IMR-90 (cell line): ENCODE data around the gene IDS. TPM values are rescaled to one million over a fixed set of nuclear protein-coding genes. Genes with fewer than 3 reads are reported as not detected.

Experiments
- ATAC-seq: fragments of 200-7000 bp; cut with Tn5 transposase; 2 replicates; pipeline ENCODE4 v1.9.1; 2020; ENCODE audit warnings: low read depth, mild to moderate bottlenecking, moderate library complexity
- BruUV-seq: library from RNA; stranded (reverse); fragments of 400-500 nt; replicated peaks from 2 replicates; lab custom pipeline; 2021; lab: Mats Ljungman, UMichigan
- CTCF ChIA-PET: fragments of 300-600 bp; formaldehyde crosslinking; extraction: SDS; loops from one replicate; lab custom pipeline; 2021; ENCODE audit warnings: antibody characterized with exemption; lab: Yijun Ruan, JAX
- POLR2A ChIA-PET: fragments of 300-600 bp; sonication (Branson Sonifier 250); formaldehyde crosslinking; loops from one replicate; lab custom pipeline; 2022; ENCODE audit warnings: antibody characterized with exemption; ENCODE audit not compliant: unreplicated experiment; lab: Charles Lee
- DNase-seq: peaks from one replicate; pipeline ENCODE4 v3.0.0; 2013
- H2AFZ ChIP-seq: replicated peaks from 2 replicates; pipeline ENCODE3; 2013; ENCODE audit warnings: low read length, mild to moderate bottlenecking; ENCODE audit not compliant: poor library complexity
- H2AK5ac ChIP-seq: 2 replicates; pipeline ENCODE4 v1.6.1; 2013; ENCODE audit warnings: low read depth, low read length, inconsistent platforms
- H2AK9ac ChIP-seq: replicated peaks from 2 replicates; pipeline ENCODE3; 2013; ENCODE audit warnings: mild to moderate bottlenecking, low read depth, low read length, moderate library complexity; ENCODE audit not compliant: poor library complexity
- H2BK120ac ChIP-seq: 2 replicates; pipeline ENCODE4 v1.6.1; 2013; ENCODE audit warnings: low read depth, low read length, inconsistent platforms
- H2BK15ac ChIP-seq: 3 replicates; pipeline ENCODE4 v1.6.1; 2013; ENCODE audit warnings: low read depth, low read length, inconsistent platforms
- H2BK20ac ChIP-seq: 2 replicates; pipeline ENCODE4 v1.6.1; 2013; ENCODE audit warnings: low read depth, mild to moderate bottlenecking, inconsistent platforms, low read length, moderate library complexity
- H2BK5ac ChIP-seq: 2 replicates; pipeline ENCODE4 v1.6.1; 2013; ENCODE audit warnings: mild to moderate bottlenecking, low read depth, low read length, inconsistent platforms; ENCODE audit not compliant: poor library complexity, severe bottlenecking
- H3K14ac ChIP-seq: replicated peaks from 2 replicates; pipeline ENCODE4 v1.6.1; 2013; ENCODE audit warnings: low read depth, low read length, inconsistent platforms
- H3K18ac ChIP-seq: 2 replicates; pipeline ENCODE4 v1.6.1; 2013; ENCODE audit warnings: low read depth, low read length, control low read depth
- H3K23ac ChIP-seq: 2 replicates; pipeline ENCODE4 v1.6.1; 2013; ENCODE audit warnings: low read depth, low read length, inconsistent platforms
- H3K27ac ChIP-seq: 2 replicates; pipeline ENCODE4 v1.5.1; 2013; ENCODE audit warnings: mild to moderate bottlenecking, control low read depth, low read length; ENCODE audit not compliant: insufficient read depth
- H3K27me3 ChIP-seq: 2 replicates; pipeline ENCODE4 v1.6.1; 2013; ENCODE audit warnings: low read length; ENCODE audit not compliant: control insufficient read depth, insufficient read depth
- H3K36me3 ChIP-seq: 2 replicates; pipeline ENCODE4 v1.6.1; 2013; ENCODE audit warnings: low read length, mixed read lengths; ENCODE audit not compliant: control insufficient read depth, insufficient read depth
- H3K4ac ChIP-seq: 2 replicates; pipeline ENCODE4 v1.6.1; 2013; ENCODE audit warnings: low read depth, low read length, inconsistent platforms
- H3K4me1 ChIP-seq: 2 replicates; pipeline ENCODE4 v1.6.1; 2013; ENCODE audit warnings: low read length, mixed read lengths; ENCODE audit not compliant: control insufficient read depth, insufficient read depth
- H3K4me2 ChIP-seq: 2 replicates; pipeline ENCODE4 v1.6.1; 2013; ENCODE audit warnings: low read depth, mild to moderate bottlenecking, control low read depth, low read length, moderate library complexity
- H3K4me3 ChIP-seq: 2 replicates; pipeline ENCODE4 v1.5.1; 2013; ENCODE audit warnings: low read depth, mild to moderate bottlenecking, control low read depth, low read length, moderate library complexity; ENCODE audit not compliant: insufficient read depth
- H3K56ac ChIP-seq: 2 replicates; pipeline ENCODE4 v1.6.1; 2013; ENCODE audit warnings: low read length, inconsistent platforms; ENCODE audit not compliant: insufficient read depth; ENCODE audit errors: extremely low read depth
- H3K79me1 ChIP-seq, 2 experiments: 2 replicates each; pipeline ENCODE4 v1.6.1; 2013; ENCODE audit warnings: low read length in 2 of 2, inconsistent platforms in 1 of 2, low read depth in 1 of 2
- H3K9ac ChIP-seq: 2 replicates; pipeline ENCODE4 v1.6.1; 2013; ENCODE audit warnings: low read depth, low read length, control low read depth
- H3K9me1 ChIP-seq: 2 replicates; pipeline ENCODE4 v1.6.1; 2013; ENCODE audit warnings: low read length, inconsistent platforms; ENCODE audit not compliant: insufficient read depth
- H3K9me3 ChIP-seq: 2 replicates; pipeline ENCODE4 v1.6.1; 2013; ENCODE audit warnings: low read length; ENCODE audit not compliant: control insufficient read depth, insufficient read depth
- H4K20me1 ChIP-seq: 2 replicates; pipeline ENCODE4 v1.6.1; 2013; ENCODE audit warnings: low read length, inconsistent platforms; ENCODE audit not compliant: insufficient read depth
- H4K5ac ChIP-seq: 2 replicates; pipeline ENCODE4 v1.6.1; 2013; ENCODE audit warnings: mild to moderate bottlenecking, low read depth, low read length, control low read depth
- H4K8ac ChIP-seq, 2 experiments: 2 replicates each; pipeline ENCODE4 v1.6.1; 2013; ENCODE audit warnings: low read depth in 2 of 2, low read length in 2 of 2, control low read depth in 1 of 2, inconsistent platforms in 1 of 2
- H4K91ac ChIP-seq: 2 replicates; pipeline ENCODE4 v1.6.1; 2013; ENCODE audit warnings: low read depth, low read length, inconsistent platforms; ENCODE audit not compliant: insufficient read depth
- CEBPB ChIP-seq: IDR thresholded peaks from 2 replicates; pipeline ENCODE4 v1.6.1; 2012; ENCODE audit warnings: low read depth, low read length, improper control_type of control experiment
- CHD1 ChIP-seq: IDR thresholded peaks from 2 replicates; pipeline ENCODE4 v1.6.1; 2012; ENCODE audit warnings: low read depth, low read length, improper control_type of control experiment
- FOS ChIP-seq: fragments of 150-350 bp; IDR thresholded peaks from 2 replicates; pipeline ENCODE4 v1.6.1; 2016; ENCODE audit warnings: low read depth, low read length
- MAFK ChIP-seq: IDR thresholded peaks from 2 replicates; pipeline ENCODE4 v1.6.1; 2012; ENCODE audit warnings: low read depth, low read length, improper control_type of control experiment
- MAZ ChIP-seq: IDR thresholded peaks from 2 replicates; pipeline ENCODE4 v1.6.1; 2012; ENCODE audit warnings: low read depth, mild to moderate bottlenecking, low read length, improper control_type of control experiment, moderate library complexity, borderline replicate concordance
- MXI1 ChIP-seq: IDR thresholded peaks from 2 replicates; pipeline ENCODE4 v1.6.1; 2012; ENCODE audit warnings: low read depth, mild to moderate bottlenecking, low read length, moderate library complexity, borderline replicate concordance
- RAD21 ChIP-seq: IDR thresholded peaks from 2 replicates; pipeline ENCODE4 v1.6.1; 2012; ENCODE audit warnings: low read length, improper control_type of control experiment
- RFX5 ChIP-seq: IDR thresholded peaks from 2 replicates; pipeline ENCODE4 v1.8.0; 2012; ENCODE audit warnings: low read depth, mild to moderate bottlenecking, low read length, moderate library complexity
- WGBS, 2 experiments: methylation state at CpG; one replicate each; pipeline versions ENCODE4 v1.1.5 to v1.1.7; 2013; ENCODE audit warnings: missing lambda C conversion rate in 2 of 2; ENCODE audit not compliant: insufficient read length in 1 of 2; ENCODE audit errors: extremely low coverage in 2 of 2; 5-methylcytosine and 5-hydroxymethylcytosine counted together
- dilution Hi-C: fragments of 300-500 bp; cut with HindIII; formaldehyde crosslinking; loops from one replicate; pipeline ENCODE4 v1.14.3; 2018; ENCODE audit warnings: low sequenced_read_pairs; ENCODE audit not compliant: unreplicated experiment
- in situ Hi-C: fragments of 300-500 bp; cut with MboI; formaldehyde crosslinking; loops from 3 replicates; pipeline ENCODE4 v1.14.3; 2019; ENCODE audit warnings: low sequenced_read_pairs, inconsistent platforms, mixed read lengths
- intact Hi-C: fragments of 100-400 bp; cut with micrococcal nuclease; formaldehyde crosslinking; loops from 2 replicates; pipeline ENCODE4 v1.10.0; 2022
- polyA plus RNA-seq, 3 experiments: library from polyadenylated mRNA; depleted of rRNA; stranded (reverse); fragments of >200 nt; gene quantifications; 2 replicates each; pipeline ENCODE4 v1.2.3, GENCODE V29; 2012; ENCODE audit warnings: low replicate concordance in 1 of 3
- total RNA-seq: library from RNA; depleted of rRNA; stranded (reverse); fragments of >200 nt; gene quantifications from 2 replicates; pipeline ENCODE4 v1.2.3, GENCODE V29; 2012
- TF ChIP-seq, protein P1 (sequence below): fragments of 150-350 bp; IDR thresholded peaks from 2 replicates; pipeline ENCODE4 v1.6.1; 2017; ENCODE audit warnings: mild to moderate bottlenecking, antibody characterized with exemption, low read length, low read depth
- TF ChIP-seq, protein P2 (sequence below): conservative IDR thresholded peaks from 2 replicates; pipeline ENCODE4 v1.5.1; 2012; ENCODE audit warnings: mild to moderate bottlenecking, low read depth, low read length, improper control_type of control experiment

IDS gene
- total and polyA plus RNA-seq, 2 of the 4 experiments (the other 2 are of a cell fraction), result 26.3 to 56.9 TPM

DNA sequence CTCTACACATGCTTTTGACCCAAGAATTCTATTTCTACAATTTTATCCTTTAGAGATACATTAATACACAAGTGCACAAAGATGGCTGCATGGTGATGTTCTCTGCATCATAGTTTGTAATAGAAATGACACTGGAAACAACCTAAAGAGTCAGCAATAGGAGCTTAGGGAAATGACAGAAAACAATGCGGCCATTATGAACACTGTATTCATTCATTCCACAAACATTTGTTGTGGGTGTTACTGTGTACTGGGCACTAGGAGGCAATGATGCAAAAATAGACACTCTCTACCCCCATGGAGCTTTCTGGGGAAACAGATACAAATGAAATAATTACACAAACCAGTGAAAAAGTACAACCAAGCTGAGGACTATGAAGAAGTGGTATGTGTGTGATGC lies 32.0 kb downstream of the IDS start:
- TF ChIP-seq MAFK, result no peak
- TF ChIP-seq MAZ, result no peak
- TF ChIP-seq MXI1, result no peak
- no peak for TF ChIP-seq RFX5
- no peak for TF ChIP-seq CEBPB
- TF ChIP-seq, protein P1, sequence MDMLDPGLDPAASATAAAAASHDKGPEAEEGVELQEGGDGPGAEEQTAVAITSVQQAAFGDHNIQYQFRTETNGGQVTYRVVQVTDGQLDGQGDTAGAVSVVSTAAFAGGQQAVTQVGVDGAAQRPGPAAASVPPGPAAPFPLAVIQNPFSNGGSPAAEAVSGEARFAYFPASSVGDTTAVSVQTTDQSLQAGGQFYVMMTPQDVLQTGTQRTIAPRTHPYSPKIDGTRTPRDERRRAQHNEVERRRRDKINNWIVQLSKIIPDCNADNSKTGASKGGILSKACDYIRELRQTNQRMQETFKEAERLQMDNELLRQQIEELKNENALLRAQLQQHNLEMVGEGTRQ, result no peak
- no peak for TF ChIP-seq CHD1
- TF ChIP-seq RAD21, result no peak
- TF ChIP-seq FOS, result no peak
- TF ChIP-seq, protein P2, sequence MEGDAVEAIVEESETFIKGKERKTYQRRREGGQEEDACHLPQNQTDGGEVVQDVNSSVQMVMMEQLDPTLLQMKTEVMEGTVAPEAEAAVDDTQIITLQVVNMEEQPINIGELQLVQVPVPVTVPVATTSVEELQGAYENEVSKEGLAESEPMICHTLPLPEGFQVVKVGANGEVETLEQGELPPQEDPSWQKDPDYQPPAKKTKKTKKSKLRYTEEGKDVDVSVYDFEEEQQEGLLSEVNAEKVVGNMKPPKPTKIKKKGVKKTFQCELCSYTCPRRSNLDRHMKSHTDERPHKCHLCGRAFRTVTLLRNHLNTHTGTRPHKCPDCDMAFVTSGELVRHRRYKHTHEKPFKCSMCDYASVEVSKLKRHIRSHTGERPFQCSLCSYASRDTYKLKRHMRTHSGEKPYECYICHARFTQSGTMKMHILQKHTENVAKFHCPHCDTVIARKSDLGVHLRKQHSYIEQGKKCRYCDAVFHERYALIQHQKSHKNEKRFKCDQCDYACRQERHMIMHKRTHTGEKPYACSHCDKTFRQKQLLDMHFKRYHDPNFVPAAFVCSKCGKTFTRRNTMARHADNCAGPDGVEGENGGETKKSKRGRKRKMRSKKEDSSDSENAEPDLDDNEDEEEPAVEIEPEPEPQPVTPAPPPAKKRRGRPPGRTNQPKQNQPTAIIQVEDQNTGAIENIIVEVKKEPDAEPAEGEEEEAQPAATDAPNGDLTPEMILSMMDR, result no peak
- in situ Hi-C loops (loop anchor here (10.0 kb wide), 1 partner anchor 1428 kb away; no protein-coding TSS in a partner anchor), intact Hi-C loops (loop anchor here (5.0 kb wide), 2 partner anchors 186 to 946 kb away; no protein-coding TSS in a partner anchor)

More for the DNA sequence above, 32.0 kb downstream of the IDS start:
- no peak overlapping the region for H3K23ac ChIP-seq
- peaks cover 4% of the 10 kb centered on the region; the same call in 1 of the 2 replicates for H3K9me1 ChIP-seq
- H3K4me1 ChIP-seq, result no peaks in the 10 kb centered on the region
- H3K4ac ChIP-seq, result no peak overlapping the region
- no peak overlapping the region for H3K4me3 ChIP-seq
- H3K18ac ChIP-seq, result no peak overlapping the region
- no peak overlapping the region for H2BK15ac ChIP-seq
- CTCF ChIA-PET, result no interaction called here
- no peaks in the 10 kb centered on the region for H3K9me3 ChIP-seq
- no peak overlapping the region for H3K4me2 ChIP-seq
- H2AFZ ChIP-seq, result no peak overlapping the region
- H2BK20ac ChIP-seq, result no peak overlapping the region
- no peaks in the 10 kb centered on the region for H3K79me1 ChIP-seq
- H2BK5ac ChIP-seq, result no peak overlapping the region
- no peak overlapping the region for H4K91ac ChIP-seq
- no peaks in the 10 kb centered on the region; the same call in 1 of the 2 replicates for H3K27me3 ChIP-seq
- no peak overlapping the region for H3K9ac ChIP-seq
- no peak overlapping the region for H4K5ac ChIP-seq
- no peak overlapping the region for H3K14ac ChIP-seq
- DNase-seq, result no peak
- dilution Hi-C loops, result no loop called here
- no peaks in the 10 kb centered on the region for H4K20me1 ChIP-seq
- no CpG with 5 or more reads among the region's 1 CpG for WGBS, 2 experiments
- ATAC-seq, result no peak
- H3K36me3 ChIP-seq, result no peaks in the 10 kb centered on the region
- no peak overlapping the region for H2BK120ac ChIP-seq
- BruUV-seq, result no TSS peak
- no peak overlapping the region for H3K27ac ChIP-seq
- no peak overlapping the region for H2AK5ac ChIP-seq
- H2AK9ac ChIP-seq, result no peak overlapping the region
- no peak overlapping the region for H4K8ac ChIP-seq
- H3K56ac ChIP-seq, result no peak overlapping the region
- POLR2A ChIA-PET, result no interaction called here
